ENCODE measurements around the gene UBXN10. TPM values are rescaled to one million over a fixed set of nuclear protein-coding genes. Genes with fewer than 3 reads are reported as not detected.
"Not testable (repeated sequence)": the region's sequence is repeated elsewhere in the genome, so short reads cannot be mapped to it uniquely, and the experiment has no call there.

UBXN10 gene
- total RNA-seq, 2 experiments from 2014 or later, result 1.1 to 1.2 TPM

GRCh38 chr1:20223551-20224419 is 37.9 kb downstream of the UBXN10 start:
- Mint-ChIP-seq H3K36me3 (no peaks in the 10 kb centered on the region), H3K27me3 (peaks cover 49% of the 10 kb centered on the region), H3K4me1 (no peaks in the 10 kb centered on the region), H3K4me3 (no peak overlapping the region), H3K9me3 (no peaks in the 10 kb centered on the region), H3K27ac (no peak overlapping the region)
- no peak for DNase-seq

DNA sequence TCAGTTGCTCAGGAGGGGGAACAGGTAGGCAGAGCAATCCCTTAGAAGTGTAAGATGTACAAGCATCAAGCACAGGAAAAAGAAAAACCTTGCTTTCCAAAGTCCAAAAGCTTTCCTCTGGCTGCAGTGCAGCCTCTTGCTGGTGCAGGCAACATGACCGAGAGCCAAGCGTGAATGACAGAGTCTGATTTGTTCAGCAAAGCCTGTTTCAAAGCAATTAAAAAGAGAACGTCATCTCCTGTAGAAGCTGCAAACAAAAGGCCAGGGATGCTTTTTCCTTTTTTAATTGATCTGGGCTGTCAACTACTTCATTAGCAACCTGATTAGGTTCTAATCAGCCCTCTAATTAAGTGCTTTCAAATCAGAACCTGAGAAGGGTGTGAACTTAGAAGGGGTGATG is 38.6 kb downstream of the UBXN10 start:
- Mint-ChIP-seq H3K27me3 (peaks cover 55% of the 10 kb centered on the region), H3K4me3 (no peak overlapping the region)

GRCh38 chr1:20227704-20228103 is 41.8 kb downstream of the UBXN10 start:
- DNase-seq, result no peak
- H3K36me3 Mint-ChIP-seq, result no peaks in the 10 kb centered on the region
- no peak overlapping the region for H3K4me3 Mint-ChIP-seq
- no peaks in the 10 kb centered on the region for H3K4me1 Mint-ChIP-seq
- H3K27me3 Mint-ChIP-seq, result peaks cover 62% of the 10 kb centered on the region
- H3K9me3 Mint-ChIP-seq, result no peaks in the 10 kb centered on the region
- no peak overlapping the region for H3K27ac Mint-ChIP-seq

More for the DNA sequence above, 38.6 kb downstream of the UBXN10 start:
- DNase-seq, result no peak
- Mint-ChIP-seq H3K36me3 (no peaks in the 10 kb centered on the region), H3K4me1 (no peaks in the 10 kb centered on the region), H3K27ac (no peak overlapping the region), H3K9me3 (no peaks in the 10 kb centered on the region)

GRCh38 chr1:20228314-20228825 is 42.5 kb downstream of the UBXN10 start:
- Mint-ChIP-seq H3K27me3 (peaks cover 63% of the 10 kb centered on the region), H3K4me1 (no peaks in the 10 kb centered on the region), H3K4me3 (no peak overlapping the region), H3K27ac (no peak overlapping the region), H3K36me3 (no peaks in the 10 kb centered on the region), H3K9me3 (no peaks in the 10 kb centered on the region)
- no peak for DNase-seq

- Mint-ChIP-seq H3K9me3 (no peaks in the 10 kb centered on the region), H3K36me3 (no peaks in the 10 kb centered on the region), H3K4me3 (no peak overlapping the region), H3K4me1 (no peaks in the 10 kb centered on the region), H3K27me3 (peaks cover 64% of the 10 kb centered on the region), H3K27ac (no peak overlapping the region)
- DNase-seq, result no peak
Measured at GRCh38 chr1:20229171-20229570, 43.3 kb downstream of the UBXN10 start.

DNA sequence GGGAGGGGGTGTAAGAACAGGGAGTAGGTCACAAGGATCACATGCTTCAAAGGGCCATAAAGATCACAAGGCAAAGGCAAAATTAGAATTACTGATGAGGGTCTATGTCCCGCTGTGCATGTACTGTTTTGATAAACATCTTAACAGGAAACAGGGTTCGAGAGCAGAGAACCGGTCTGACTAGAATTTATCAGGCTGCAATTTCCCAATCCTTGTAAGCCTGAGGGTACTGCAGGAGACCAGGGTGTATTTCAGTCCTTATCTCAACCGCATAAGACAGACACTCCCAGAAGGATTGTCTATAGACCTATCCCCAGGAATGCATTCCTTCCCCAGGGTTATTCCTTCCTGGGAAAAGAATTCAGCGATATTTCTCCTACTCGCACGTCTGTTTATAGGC is 46.7 kb downstream of the UBXN10 start:
- not testable (repeated sequence) for H3K4me1 Mint-ChIP-seq, H3K4me3 Mint-ChIP-seq, DNase-seq, H3K36me3 Mint-ChIP-seq, H3K27ac Mint-ChIP-seq, H3K9me3 Mint-ChIP-seq
- H3K27me3 Mint-ChIP-seq, result peaks cover 65% of the 10 kb centered on the region

DNA sequence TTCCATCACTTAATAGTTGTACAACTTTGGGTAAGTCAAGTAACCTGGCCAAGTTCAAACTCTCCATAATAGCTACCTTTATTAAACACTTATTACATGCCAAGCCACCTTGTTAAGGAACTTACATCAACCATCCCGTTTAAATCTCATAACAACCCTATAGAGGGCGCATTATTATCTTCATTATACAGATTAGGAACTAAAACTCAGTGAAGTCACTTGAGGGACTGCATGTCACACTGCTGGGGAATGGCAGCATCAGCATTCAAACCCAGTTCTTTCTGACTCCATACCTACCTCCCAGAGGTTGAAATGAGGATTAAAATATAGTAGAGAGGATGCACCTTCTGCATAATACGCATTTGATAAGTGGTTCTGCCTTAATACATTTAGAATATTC is 47.5 kb downstream of the UBXN10 start:
- Mint-ChIP-seq H3K9me3 (no peaks in the 10 kb centered on the region), H3K27ac (no peak overlapping the region)

DNA sequence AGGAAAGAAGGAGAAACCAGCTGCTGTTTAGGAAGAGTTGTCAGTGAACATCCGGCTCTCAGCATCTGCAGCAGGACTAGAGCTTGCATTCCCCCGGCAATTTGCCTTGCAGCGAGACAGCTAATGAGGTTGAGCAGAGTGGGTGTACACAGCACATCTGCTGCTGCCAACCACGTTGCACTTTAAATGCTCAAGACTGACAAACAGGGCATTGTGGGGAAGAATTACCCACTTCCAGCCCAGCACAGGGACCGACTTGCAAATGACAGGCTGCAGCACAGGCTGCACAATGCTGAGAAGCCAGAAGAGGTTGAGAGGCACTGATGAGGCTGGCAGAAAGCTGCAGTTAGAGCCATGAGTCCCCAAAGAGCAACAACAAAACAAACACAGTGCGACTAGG is 48.0 kb downstream of the UBXN10 start:
- Mint-ChIP-seq H3K27me3 (peaks cover 60% of the 10 kb centered on the region), H3K27ac (no peak overlapping the region), H3K4me1 (no peaks in the 10 kb centered on the region), H3K9me3 (no peaks in the 10 kb centered on the region), H3K36me3 (no peaks in the 10 kb centered on the region), H3K4me3 (no peak overlapping the region)
- no peak for DNase-seq

More for the DNA sequence above, 47.5 kb downstream of the UBXN10 start:
- Mint-ChIP-seq H3K4me1 (no peaks in the 10 kb centered on the region), H3K36me3 (no peaks in the 10 kb centered on the region), H3K4me3 (no peak overlapping the region), H3K27me3 (peaks cover 59% of the 10 kb centered on the region)
- DNase-seq, result no peak

DNA sequence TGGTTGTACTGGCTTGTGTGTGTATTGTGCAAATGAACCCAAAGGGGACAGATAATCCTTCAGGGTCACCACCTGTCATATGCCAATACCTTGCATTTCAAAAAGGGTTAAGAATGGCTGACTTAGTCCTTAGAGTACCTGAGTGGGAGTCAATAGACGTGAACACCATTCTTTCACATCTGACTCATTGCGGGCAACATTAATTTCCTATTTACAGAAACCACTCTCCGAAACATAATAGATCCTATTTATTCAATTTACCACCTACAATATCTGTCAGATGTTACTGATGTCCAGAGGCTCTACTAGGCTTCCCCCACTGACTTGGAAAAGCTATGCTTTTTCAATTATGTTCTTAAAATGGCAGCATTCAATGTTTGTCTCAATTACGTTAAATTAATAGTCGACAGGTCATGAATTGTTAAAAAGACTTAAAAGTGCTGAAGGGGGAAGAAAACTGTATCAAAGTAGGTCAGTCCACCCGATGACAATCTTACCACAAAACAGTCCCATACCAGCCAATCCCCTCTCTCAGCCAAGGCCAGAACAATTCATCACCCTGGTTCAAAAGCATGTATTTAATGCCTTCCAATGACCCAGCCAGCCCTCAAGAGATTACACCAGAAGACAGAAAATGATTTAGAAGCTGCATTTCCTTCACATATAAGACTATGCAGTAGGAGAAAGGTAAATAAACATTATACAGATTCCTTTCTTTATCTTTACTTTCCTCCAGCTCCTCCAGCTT is 49.1 kb downstream of the UBXN10 start:
- DNase-seq, result no peak
- H3K36me3 Mint-ChIP-seq, result no peaks in the 10 kb centered on the region
- H3K4me3 Mint-ChIP-seq, result no peak overlapping the region
- no peaks in the 10 kb centered on the region for H3K9me3 Mint-ChIP-seq
- peaks cover 60% of the 10 kb centered on the region for H3K27me3 Mint-ChIP-seq
- no peaks in the 10 kb centered on the region for H3K4me1 Mint-ChIP-seq
- H3K27ac Mint-ChIP-seq, result no peak overlapping the region

DNA sequence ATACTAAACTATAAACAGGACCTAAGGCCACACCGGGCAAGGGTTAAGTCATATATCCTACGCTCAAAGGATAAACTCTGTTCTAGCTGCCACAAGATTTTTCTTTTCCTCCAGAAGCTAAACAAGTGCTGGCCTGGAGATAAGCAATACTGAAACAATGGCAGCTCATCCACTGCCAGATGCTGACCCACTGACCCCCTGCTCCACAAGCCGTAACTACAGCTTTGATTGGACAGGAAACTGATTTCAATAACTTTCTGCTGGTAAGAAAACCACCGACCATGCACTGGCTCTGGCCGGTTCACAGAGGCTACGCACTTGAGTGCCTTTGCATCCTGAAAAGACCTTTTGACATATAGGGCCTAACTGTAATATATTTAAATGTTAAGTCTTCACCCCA is 51.8 kb downstream of the UBXN10 start:
- DNase-seq, result no peak

DNA sequence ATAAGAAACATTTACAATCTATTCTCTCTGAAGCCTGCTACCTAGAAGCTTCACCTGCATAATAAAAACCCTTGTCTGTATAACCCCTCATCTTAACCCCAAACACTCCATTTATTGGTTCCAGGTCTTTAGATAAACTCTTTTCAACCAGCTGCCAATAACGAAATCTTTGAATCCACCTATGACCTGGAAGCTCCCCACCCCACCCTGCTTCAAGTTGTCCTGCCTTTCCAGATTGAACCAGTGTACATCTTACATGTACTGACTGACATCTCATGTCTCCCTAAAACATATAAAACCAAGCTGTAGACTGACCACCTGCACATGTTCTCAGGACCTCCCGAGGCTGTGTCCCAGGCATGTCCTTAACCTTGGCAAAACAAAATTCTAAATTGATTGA is 54.1 kb downstream of the UBXN10 start:
- peaks cover 58% of the 10 kb centered on the region for H3K27me3 Mint-ChIP-seq

More for the DNA sequence above, 51.8 kb downstream of the UBXN10 start:
- no peaks in the 10 kb centered on the region for H3K9me3 Mint-ChIP-seq
- H3K4me1 Mint-ChIP-seq, result no peaks in the 10 kb centered on the region
- peaks cover 71% of the 10 kb centered on the region for H3K27me3 Mint-ChIP-seq
- H3K36me3 Mint-ChIP-seq, result no peaks in the 10 kb centered on the region
- no peak overlapping the region for H3K27ac Mint-ChIP-seq
- no peak overlapping the region for H3K4me3 Mint-ChIP-seq

DNA sequence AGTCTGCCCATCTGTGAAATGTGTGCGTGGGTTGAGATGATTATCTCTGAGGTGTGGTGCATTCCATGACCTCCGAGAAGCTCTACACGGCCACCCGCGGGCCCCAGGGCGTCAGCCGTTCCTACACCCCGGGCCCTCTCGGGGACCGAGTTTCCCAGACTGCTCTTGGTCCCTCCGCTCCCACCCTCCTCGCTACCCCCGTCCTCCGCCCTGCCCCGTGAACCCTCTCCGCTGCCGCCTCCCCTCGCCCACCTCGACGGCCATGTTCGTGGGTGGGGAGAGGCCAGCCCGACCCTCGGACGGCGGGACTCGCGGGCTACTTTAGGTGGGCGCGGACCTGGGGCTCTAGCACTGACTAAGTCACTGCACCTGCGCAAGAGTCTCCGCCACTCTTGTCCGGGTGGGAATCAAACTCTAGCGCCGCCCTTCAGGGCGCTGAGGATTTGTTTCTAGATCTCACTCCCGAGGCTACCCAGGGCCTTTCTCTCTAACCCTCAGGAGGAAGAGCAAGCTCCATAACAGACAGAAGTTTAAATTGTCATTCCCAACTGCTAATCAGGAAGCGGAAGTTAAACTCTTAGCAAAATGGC is 57.1 kb downstream of the UBXN10 start:
- no peak overlapping the region for H3K27ac Mint-ChIP-seq
- no peak overlapping the region for H3K4me3 Mint-ChIP-seq
- no peak for DNase-seq

More for the DNA sequence above, 54.1 kb downstream of the UBXN10 start:
- Mint-ChIP-seq H3K4me1 (peaks cover 2% of the 10 kb centered on the region), H3K27ac (no peak overlapping the region), H3K9me3 (no peaks in the 10 kb centered on the region), H3K4me3 (no peak overlapping the region), H3K36me3 (no peaks in the 10 kb centered on the region)
- no peak for DNase-seq

More for the DNA sequence above, 57.1 kb downstream of the UBXN10 start:
- Mint-ChIP-seq H3K27me3 (peaks cover 48% of the 10 kb centered on the region), H3K4me1 (peaks cover 3% of the 10 kb centered on the region), H3K9me3 (no peaks in the 10 kb centered on the region), H3K36me3 (peaks cover 5% of the 10 kb centered on the region)
